ENCODE measurements around the gene SMIM41.

SMIM41 gene

DNA sequence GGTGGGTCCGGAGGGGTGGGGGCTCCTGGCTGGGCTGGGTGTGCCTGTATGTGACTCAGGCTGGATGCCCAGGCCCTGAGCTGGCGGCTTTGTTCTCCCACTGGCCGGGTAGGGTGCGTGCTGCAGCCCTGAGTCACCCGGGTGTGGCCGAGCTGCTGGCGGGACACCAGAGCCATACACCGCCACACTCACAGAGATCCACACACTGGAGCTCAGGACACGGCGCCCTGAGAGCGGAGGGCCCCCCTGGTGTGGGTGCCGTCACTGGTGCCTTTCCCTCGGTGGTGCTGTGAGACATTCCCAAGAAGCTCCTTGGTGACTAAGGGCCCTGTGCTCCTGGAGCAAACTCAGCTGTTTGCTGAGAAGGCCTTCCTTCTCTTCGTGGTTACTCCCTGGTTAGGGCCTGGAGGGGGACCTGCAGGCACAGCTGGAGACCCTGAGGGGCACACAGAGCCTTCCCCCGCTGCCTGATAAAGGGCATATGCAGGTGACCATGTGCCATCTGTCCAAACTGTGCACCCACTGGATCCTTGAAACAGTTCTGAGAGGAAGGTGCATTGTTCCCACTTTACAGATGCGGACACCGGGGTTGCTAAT, 68.0 kb downstream of the SMIM41 start:
- DNase-seq (ENCODE audit: low read depth): no peak

- DNase-seq (ENCODE audit: low read depth): no peak
Observed at GRCh38 chr12:52147964-52148463, 68.5 kb downstream of the SMIM41 start.

DNA sequence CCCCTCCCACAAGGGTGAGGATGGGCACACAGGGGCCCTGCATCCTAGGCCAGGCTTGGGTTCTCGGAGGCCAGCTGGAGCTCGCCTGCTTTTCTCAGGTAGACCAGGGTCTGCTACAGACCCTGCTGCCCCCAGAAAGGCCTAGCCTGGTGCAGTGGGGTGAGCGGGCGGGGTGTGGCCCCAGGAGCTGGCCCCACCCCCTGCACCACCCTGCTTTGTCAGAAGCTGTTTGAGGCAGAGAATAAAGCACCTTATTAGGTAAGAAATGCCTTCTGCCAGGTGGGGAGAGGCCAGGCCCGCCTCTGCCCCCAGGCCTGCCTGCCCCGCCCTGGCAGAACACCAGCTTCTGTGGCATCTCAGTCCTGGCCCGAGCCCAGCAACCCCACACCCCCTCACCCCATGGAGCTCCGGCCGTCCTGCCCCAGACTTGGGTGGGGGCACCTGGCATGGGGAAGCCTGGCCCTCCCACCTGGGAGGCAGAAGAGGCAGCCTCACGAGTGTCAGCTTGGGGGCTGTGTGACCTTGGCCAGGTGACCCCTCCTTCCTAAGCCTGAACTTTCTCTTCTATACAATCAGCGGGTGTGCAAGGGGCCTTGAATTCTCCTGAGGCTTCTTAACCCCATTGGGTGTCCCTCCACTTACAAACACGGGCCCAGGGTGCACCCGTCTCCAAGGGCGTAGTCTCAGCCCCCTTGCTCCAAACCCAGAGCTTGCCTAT, 69.1 kb downstream of the SMIM41 start:
- no peak for DNase-seq (ENCODE audit: low read depth)

DNA sequence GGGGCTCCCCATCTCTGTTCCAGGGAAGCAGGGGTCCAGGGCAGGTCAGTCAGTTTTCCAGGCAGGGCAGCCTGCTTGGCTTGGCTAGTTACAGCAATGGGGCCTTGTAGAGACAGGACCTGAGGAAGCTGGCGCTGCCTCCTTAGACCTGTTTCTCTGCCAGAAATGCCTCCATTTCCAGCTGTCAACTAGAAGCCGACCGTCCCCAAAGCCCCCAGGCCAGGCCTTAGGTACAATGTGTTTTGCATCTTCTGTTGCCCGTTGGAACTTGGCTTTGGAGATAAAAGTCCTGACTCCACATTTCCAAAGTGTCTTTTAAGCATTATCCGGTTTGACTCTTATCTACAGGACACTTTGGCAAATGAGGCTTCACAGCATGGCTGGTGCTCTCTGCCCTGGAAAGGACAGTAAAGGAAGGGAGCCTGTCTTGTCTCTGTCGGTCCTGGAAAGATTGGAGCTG, 69.7 kb downstream of the SMIM41 start:
- DNase-seq (ENCODE audit: low read depth): no peak

DNA sequence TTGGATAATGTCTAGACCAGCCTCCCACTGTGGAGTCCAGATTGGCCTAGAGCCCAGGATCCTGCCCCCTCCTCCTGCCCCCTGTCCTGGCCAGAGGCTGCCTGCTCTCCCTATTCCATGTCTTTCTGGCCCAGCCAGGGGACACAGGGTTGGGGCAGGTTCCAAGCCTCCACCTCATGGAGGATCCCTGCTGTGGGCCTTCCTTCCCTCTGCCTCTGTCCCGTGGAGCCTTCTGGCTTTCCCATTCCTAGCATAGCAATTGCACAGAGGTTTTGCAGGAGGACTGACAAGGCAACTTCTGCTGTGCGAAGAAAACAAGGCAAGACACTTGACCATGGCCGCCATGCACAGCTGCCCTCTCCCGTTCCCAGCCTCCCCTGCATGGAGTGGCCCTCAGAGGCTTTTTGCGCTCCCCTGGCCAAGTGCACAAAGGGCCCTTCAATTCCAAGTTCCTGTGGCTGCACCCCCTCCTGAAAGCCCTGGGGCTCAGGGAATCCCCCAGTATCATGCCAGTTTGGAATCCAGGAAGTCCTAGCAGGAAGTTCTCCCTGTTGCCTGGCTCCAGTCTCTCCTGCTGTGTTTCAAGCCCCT, 70.2 kb downstream of the SMIM41 start:
- DNase-seq (ENCODE audit: low read depth): no peak

- DNase-seq (ENCODE audit: low read depth): no peak
Observed at GRCh38 chr12:52151153-52151836, 71.8 kb downstream of the SMIM41 start.

GRCh38 chr12:52151837-52152783, 72.6 kb downstream of the SMIM41 start:
- DNase-seq (ENCODE audit: low read depth): peak; percentile 64

DNA sequence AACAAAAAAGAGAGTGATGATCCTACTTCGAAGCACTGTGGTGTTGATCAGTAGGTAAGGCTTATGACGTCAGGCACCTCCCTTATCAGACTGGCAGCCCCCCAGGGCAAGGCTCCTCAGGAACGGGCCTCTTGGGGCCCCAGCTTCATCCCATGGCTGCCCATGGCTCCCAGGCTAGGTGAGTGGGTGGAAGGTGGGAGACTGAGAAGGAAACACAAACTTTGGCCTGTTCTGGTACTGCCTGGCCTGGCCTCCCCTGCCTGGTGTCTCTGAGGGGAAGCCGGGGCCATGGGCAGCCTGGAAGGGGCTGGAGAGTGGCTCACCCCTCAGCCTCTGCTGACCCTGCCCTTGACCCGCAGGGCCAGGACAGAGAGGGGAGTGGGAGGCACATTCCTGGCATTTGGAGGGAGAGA, 73.4 kb downstream of the SMIM41 start:
- DNase-seq (ENCODE audit: low read depth): no peak

- no peak for DNase-seq (ENCODE audit: low read depth)
Observed at GRCh38 chr12:52155048-52155868, 75.8 kb downstream of the SMIM41 start.

DNA sequence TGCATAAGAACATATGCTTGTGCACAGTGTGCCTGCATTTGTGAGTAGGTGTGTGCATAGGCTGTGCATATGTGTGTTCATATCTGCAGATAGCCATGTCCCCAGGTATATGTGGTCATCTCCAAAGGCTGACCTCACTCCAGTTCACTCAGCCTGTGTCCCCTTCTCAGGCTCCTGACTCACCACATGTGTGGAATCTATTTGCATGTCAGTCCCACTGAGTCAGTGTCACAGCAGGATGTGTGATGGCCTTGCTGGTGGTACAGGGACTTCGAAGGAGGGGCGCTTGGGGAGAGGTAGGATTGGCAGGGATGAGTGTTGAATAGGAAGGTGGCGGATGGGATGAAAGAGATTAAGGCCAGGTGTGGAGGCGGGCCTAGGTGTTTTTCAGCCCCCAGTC, 76.8 kb downstream of the SMIM41 start:
- no peak for DNase-seq (ENCODE audit: low read depth)

DNA sequence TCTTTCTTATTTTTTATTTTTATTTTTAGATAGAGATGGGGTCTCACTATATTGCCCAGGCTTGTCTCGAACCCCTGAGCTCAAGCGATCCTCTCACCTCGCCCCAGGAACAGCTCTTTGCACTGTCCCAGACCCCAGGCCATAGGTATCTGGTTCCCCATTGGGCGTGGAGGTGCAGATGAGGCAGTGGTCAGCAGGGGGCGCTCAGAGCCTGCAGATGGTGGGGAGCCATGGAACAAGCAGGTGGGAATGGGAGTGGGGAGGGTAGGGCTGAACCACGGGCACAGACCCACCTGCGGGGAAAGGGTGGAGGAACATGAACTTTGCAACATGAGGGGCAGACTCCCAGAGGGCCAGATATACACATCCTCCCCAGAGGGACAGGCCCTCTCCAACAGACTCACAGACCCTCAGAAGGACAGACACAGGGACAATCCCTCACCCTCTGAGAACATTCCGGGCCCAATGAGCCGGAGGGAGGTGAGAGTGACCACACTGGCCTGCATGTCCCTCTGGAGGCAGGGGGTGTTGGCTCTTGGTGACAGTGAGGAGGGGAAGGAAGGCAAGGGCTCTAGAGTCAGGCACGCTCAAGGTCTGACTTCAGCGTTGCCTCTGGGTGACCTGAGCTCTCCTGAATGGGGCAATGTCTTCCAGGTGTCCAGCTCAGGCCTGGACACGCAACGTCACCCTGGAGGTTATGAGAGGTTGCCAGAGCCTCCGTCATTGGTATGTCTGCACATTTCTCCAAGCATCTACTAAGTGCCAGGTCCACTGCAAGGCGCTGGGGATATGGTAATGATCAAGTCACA, 77.5 kb downstream of the SMIM41 start:
- peak; percentile 55 for DNase-seq (ENCODE audit: low read depth)

DNA sequence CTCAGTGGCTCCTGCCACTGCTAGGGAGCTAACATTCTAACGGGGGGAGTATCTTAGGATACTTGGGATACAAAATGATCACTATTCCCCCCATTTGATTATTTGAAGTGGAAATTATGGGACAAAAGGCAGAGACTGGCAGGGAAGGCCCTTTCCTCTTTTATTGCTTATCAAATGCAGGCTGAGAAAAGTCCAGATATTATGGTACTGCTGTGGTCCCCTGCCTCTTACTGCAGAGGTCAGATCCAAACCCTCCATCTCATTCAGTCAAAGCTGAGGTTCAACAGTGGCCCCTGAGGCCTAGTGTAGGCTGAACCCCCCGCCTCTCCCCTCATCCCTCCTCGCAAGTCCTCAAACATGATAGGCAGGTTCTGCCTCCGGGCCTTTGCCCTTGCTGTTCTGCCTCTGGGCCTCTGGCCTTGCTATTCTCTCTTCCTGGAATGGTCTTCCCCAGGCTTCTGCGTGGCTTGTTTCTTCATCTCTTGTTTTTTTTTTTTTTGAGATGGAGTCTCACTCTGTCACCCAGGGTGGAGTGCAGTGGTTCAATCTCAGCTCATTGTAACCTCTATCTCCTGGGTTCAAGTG, 78.2 kb downstream of the SMIM41 start:
- no peak for DNase-seq (ENCODE audit: low read depth)
